Head of caudate nucleus (tissue), 42 donors: ENCODE results near the gene NFIA.
"Not testable (repeated sequence)": the region's sequence is repeated elsewhere in the genome, so short reads cannot be mapped to it uniquely, and the experiment has no call there.

Experiments used
- DNase-seq, 42 donors: peaks; one replicate each; pipeline versions ENCODE4 v3.0.0 to v3.0.0-alpha.2; 2020 to 2021; ENCODE audit warnings: mixed read lengths in 7 of 42
- intact Hi-C: fragments of 100-400 bp; cut with DNase I; formaldehyde crosslinking; loops from one replicate; pipeline ENCODE4 v1.15.0; 2022

NFIA gene

GRCh38 chr1:61452176-61453035 is 370.0 kb downstream of the NFIA start:
- DNase-seq, result no peak
- intact Hi-C loops, result loop anchor here (5.0 to 10.0 kb wide), 3 partner anchors 108 to 400 kb away; partner anchors contain the start of gene TM2D1

DNA sequence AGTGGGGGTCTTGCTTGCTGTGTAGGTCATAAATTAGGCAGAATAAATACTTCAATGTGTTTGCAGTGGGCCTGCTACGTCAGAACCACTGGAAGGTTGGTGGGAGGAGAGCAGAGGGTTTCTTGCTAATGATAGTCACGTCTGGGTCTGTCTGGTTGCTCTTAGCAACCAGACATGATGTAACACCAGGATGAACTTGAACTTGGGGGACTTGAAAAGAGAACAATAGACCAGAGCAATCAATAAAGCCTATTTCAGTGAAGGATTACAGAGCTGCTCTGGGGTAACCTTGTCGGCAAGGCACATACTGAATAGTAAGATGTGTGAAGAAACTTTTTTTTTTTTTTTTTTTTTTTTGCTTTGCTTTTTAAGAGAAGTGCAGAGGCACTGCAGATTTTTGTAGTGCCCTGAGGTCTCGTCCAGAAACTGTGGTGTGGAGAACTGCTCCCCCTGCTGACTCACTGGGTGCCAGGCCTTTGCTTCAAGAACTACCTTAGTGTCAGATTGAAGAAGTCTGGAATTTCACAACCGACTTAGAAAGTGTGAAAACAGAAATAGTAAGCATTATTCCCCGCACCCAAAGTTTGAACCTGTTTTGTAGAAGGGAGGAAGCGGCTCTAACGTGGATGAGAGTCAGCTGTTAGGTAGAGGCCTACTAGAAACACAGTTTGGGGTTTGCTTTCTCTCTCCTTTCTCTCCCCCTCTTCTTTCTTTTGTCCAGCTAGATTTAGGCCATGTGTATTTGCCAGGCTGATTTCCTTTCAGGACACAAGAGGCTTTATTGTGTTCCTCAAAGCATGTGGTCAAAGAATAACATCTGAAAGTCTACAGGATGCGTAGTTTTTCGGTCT is 371.0 kb downstream of the NFIA start:
- peak; percentile 74 to 95 (median 88) for DNase-seq
- intact Hi-C loops, result loop anchor here (5.0 to 10.0 kb wide), 3 partner anchors 109 to 401 kb away; partner anchors contain the start of gene TM2D1

- no peak for DNase-seq
- intact Hi-C loops, result loop anchor here (5.0 to 10.0 kb wide), 3 partner anchors 111 to 488 kb away; partner anchors contain the start of gene TM2D1
These were observed 373.0 kb downstream of the NFIA start for GRCh38 chr1:61455400-61455799.

GRCh38 chr1:61457526-61458040 is 375.2 kb downstream of the NFIA start:
- no peak for DNase-seq
- intact Hi-C loops, result loop anchor here (5.0 to 10.0 kb wide), 3 partner anchors 113 to 490 kb away; partner anchors contain the start of gene TM2D1

GRCh38 chr1:61459345-61459744 is 377.0 kb downstream of the NFIA start:
- DNase-seq, result no peak
- intact Hi-C loops, result loop anchor here (5.0 to 10.0 kb wide), 3 partner anchors 115 to 492 kb away; partner anchors contain the start of gene TM2D1

DNA sequence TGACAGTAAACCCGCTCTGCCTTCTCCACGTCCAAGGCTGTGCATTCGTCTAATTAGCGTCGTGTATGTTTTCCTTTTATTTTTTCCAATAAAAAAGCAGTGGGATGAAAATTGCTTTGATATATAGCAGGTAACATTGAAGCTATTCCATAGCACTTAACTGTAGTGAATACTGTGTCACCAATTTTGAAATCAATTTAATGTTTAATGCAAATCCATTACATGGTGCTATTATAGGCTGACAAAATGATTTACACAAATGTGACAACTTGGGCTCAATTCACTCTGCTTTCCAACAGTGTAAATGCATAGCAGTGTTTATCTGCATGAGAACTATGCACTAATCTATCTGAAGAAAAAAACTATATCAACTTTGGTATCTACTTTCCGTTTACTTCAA is 377.8 kb downstream of the NFIA start:
- intact Hi-C loops, result no loop called here
- no peak for DNase-seq

GRCh38 chr1:61461406-61462384 is 379.3 kb downstream of the NFIA start:
- no peak for DNase-seq
- intact Hi-C loops, result no loop called here

- intact Hi-C loops, result no loop called here
- no peak for DNase-seq
These were observed 380.3 kb downstream of the NFIA start for GRCh38 chr1:61462628-61463027.

- intact Hi-C loops, result no loop called here
- no peak for DNase-seq
These were observed 380.9 kb downstream of the NFIA start for GRCh38 chr1:61463220-61463619.

- intact Hi-C loops, DNase-seq: not testable (repeated sequence)
These were observed 385.5 kb downstream of the NFIA start for GRCh38 chr1:61467836-61468235.

- intact Hi-C loops, result no loop called here
These were observed 387.0 kb downstream of the NFIA start for GRCh38 chr1:61469365-61469764.

GRCh38 chr1:61472876-61473275 is 390.5 kb downstream of the NFIA start:
- DNase-seq, result no peak
- intact Hi-C loops, result no loop called here

More at GRCh38 chr1:61469365-61469764, 387.0 kb downstream of the NFIA start:
- DNase-seq, result no peak

GRCh38 chr1:61474269-61474817 is 392.0 kb downstream of the NFIA start:
- DNase-seq, result no peak
- intact Hi-C loops, result no loop called here

DNA sequence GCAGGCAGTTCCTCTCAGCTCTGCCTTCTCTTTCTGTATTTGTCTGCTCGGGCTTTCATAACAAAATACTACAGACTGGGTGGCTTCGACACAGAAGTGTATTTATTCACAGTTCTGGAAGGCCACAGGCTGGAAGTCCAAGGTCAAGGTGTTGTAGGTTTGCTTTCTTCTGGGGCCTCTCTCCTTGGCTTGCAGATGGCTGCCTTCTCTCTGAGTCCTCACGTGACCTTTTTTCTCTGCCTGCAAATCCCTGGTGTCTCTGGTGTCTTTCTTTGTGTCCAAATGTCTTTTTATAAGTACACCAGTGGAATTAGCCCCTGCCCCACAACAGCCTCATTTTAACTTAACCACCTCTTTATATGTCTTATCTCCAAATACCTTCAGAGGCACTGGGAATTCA is 392.6 kb downstream of the NFIA start:
- no peak for DNase-seq
- intact Hi-C loops, result no loop called here

GRCh38 chr1:61477301-61477700 is 394.9 kb downstream of the NFIA start:
- intact Hi-C loops, result no loop called here
- no peak for DNase-seq

DNA sequence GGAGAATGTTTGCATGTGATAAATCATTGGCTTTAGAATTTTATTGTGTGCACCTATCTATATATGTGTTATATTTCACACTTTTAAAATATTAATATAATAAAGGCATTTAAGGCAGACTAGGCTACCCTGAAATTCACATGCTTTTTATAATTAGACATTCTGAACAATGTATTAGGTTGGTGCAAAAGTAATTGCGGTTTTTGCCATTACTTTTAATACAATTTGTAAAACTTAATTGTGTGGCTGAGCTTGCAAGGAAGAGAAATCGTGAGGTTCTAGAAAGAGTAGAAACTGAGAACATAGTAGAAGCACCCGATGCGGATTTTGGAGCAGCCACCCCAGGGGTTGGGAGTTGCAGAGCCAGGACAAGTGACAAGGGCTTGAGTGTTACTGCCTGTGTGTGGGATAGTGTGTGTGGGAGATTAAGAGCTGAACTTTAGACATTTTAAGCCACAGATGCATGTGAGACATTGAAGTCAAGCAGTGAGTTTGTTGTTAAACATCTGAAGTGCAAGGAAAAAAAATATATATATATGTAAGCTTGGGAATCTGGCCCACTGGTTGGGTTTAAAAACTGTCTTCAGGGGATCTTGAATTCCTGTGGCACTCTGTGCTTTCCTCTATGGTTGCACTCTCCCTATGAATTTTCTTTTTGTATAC is 398.0 kb downstream of the NFIA start:
- intact Hi-C loops, result no loop called here

GRCh38 chr1:61481315-61481715 is 399.0 kb downstream of the NFIA start:
- DNase-seq, result no peak
- intact Hi-C loops, result no loop called here

More for the DNA sequence above, 398.0 kb downstream of the NFIA start:
- DNase-seq, result no peak
